PFSK-1 (cell line): ENCODE measurements around the gene FMNL3.

Experiments
- FOXP2 ChIP-seq: optimal IDR thresholded peaks from 2 replicates; pipeline ENCODE3; 2011; ENCODE audit warnings: borderline replicate concordance, control low read depth, inconsistent platforms; ENCODE audit not compliant: insufficient read depth; ENCODE audit errors: extremely low read length, extremely low read depth
- POLR2AphosphoS5 ChIP-seq: IDR thresholded peaks from 2 replicates; pipeline ENCODE4 v1.6.1; 2012; ENCODE audit warnings: low read depth, mild to moderate bottlenecking, control low read depth, low read length, moderate library complexity
- REST ChIP-seq, 2 experiments: IDR thresholded peaks; 2 replicates each; pipeline versions ENCODE4 v1.6.1 to v1.8.0; 2011 to 2012; ENCODE audit warnings: low read depth in 2 of 2, low read length in 2 of 2, control low read depth in 1 of 2, inconsistent platforms in 1 of 2, mild to moderate bottlenecking in 1 of 2, moderate library complexity in 1 of 2; ENCODE audit not compliant: insufficient read depth in 1 of 2
- SIN3A ChIP-seq: IDR thresholded peaks from 2 replicates; pipeline ENCODE4 v1.6.1; 2012; ENCODE audit warnings: mild to moderate bottlenecking, low read length, moderate library complexity, borderline replicate concordance; ENCODE audit not compliant: insufficient read depth
- TAF1 ChIP-seq: IDR thresholded peaks from 2 replicates; pipeline ENCODE4 v1.6.1; 2012; ENCODE audit warnings: low read length, control low read depth, borderline replicate concordance; ENCODE audit not compliant: insufficient read depth

The FMNL3 gene

GRCh38 chr12:49632401-49632800 is 74.8 kb downstream of the FMNL3 start:
- TF ChIP-seq TAF1 (no peak), FOXP2 (no peak), REST (IDR thresholded peaks at IDR 0.05; ENCODE audit: insufficient read depth in 1 of 2, low read depth in 2 of 2, low read length in 2 of 2) (no peak), POLR2AphosphoS5 (no peak), SIN3A (no peak)

DNA sequence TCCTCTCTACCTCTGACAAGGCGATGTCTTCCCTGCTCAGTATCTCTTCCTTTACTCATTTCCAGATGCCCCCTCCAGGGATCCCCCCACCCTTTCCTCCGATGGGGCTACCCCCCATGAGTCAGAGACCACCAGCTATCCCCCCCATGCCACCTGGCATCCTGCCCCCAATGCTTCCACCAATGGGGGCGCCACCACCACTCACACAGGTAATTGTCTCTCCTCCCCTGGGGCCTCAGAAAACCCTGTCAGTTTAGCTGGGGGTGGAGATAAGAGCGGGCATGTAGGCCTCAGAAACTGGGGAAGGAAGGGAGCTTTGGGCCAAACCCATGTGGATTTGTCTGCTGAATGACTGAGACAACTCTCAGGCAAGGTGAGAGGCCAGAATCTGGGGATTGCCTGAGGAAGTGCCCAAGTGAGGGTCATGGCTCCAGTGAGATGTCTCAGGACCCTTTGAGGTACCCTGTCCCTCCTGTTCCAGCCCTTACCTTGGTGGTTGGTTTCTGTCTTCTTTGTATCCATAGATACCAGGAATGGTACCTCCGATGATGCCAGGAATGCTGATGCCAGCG is 75.8 kb downstream of the FMNL3 start:
- TF ChIP-seq SIN3A, result no peak
- no peak for TF ChIP-seq POLR2AphosphoS5
- no peak for TF ChIP-seq FOXP2
- TF ChIP-seq TAF1, result no peak
- no peak for TF ChIP-seq REST (IDR thresholded peaks at IDR 0.05; ENCODE audit: insufficient read depth in 1 of 2, low read depth in 2 of 2, low read length in 2 of 2)

- TF ChIP-seq TAF1, result no peak
- TF ChIP-seq REST (IDR thresholded peaks at IDR 0.05; ENCODE audit: insufficient read depth in 1 of 2, low read depth in 2 of 2, low read length in 2 of 2), result no peak
- no peak for TF ChIP-seq SIN3A
- TF ChIP-seq FOXP2, result no peak
- TF ChIP-seq POLR2AphosphoS5, result no peak
These were observed 79.3 kb downstream of the FMNL3 start for GRCh38 chr12:49627752-49628360.

- TF ChIP-seq REST (IDR thresholded peaks at IDR 0.05; ENCODE audit: insufficient read depth in 1 of 2, low read depth in 2 of 2, low read length in 2 of 2) (no peak), SIN3A (no peak), TAF1 (no peak), POLR2AphosphoS5 (no peak), FOXP2 (no peak)
These were observed 80.4 kb downstream of the FMNL3 start for GRCh38 chr12:49626836-49627235.
